Measurements from ENCODE around the gene QRICH1.

DNA sequence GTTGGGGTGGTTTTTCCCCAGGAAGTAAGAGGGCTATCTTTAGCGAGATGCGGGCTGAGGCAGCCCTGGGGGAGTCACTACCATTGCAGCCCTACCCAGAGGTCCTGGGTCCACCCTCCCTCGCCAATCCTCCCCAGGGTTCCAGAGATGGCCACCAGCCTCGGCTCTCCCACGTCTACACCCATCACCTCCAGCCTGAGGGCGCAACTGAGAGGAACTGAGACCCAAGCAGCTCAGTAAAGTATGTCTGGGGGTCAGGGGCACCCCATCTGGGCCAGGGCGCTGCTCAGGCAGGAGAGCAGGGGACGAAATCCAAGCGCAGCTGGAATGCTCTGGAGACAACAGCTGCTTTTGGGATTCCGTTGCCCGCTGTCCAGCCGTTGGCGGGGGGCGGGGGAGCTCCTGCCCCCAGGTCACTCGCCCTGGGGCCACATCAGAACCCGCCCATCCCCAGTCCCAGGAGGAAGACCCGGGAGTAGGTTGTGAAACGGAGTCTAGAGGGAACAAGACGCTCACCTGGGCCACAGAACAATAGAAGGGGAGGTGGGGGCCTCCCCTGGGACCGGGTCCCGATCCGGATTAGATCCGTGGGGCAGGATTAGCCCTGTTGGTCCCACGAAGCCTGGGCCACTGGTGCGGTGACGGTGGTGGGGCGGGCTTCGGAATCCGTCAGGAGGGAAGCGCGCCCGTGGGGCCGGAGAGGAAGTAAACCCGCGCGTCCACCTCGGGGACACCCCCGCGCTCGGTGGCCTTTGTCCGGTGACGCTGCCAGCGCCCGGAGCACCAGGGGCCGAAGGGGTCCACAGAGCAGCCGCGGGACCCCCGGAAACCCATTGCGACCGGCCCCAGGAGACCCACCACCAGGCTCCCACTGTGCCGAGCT, 73.3 kb downstream of the QRICH1 start:
- TF ChIP-seq, protein P1, sequence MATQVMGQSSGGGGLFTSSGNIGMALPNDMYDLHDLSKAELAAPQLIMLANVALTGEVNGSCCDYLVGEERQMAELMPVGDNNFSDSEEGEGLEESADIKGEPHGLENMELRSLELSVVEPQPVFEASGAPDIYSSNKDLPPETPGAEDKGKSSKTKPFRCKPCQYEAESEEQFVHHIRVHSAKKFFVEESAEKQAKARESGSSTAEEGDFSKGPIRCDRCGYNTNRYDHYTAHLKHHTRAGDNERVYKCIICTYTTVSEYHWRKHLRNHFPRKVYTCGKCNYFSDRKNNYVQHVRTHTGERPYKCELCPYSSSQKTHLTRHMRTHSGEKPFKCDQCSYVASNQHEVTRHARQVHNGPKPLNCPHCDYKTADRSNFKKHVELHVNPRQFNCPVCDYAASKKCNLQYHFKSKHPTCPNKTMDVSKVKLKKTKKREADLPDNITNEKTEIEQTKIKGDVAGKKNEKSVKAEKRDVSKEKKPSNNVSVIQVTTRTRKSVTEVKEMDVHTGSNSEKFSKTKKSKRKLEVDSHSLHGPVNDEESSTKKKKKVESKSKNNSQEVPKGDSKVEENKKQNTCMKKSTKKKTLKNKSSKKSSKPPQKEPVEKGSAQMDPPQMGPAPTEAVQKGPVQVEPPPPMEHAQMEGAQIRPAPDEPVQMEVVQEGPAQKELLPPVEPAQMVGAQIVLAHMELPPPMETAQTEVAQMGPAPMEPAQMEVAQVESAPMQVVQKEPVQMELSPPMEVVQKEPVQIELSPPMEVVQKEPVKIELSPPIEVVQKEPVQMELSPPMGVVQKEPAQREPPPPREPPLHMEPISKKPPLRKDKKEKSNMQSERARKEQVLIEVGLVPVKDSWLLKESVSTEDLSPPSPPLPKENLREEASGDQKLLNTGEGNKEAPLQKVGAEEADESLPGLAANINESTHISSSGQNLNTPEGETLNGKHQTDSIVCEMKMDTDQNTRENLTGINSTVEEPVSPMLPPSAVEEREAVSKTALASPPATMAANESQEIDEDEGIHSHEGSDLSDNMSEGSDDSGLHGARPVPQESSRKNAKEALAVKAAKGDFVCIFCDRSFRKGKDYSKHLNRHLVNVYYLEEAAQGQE (IDR thresholded peaks at IDR 0.05; ENCODE audit: insufficient read depth in 1 of 2, low read depth in 2 of 2, low read length in 2 of 2), result no peak
- TF ChIP-seq POLR2AphosphoS5 (IDR thresholded peaks at IDR 0.05; ENCODE audit: low read depth, low read length) (no peak; the same call in 1 of the 2 replicates), TAF1 (IDR thresholded peaks at IDR 0.05; ENCODE audit: borderline replicate concordance, insufficient read depth, low read length) (no peak), SIN3A (IDR thresholded peaks at IDR 0.05; ENCODE audit: borderline replicate concordance, insufficient read depth, low read length) (no peak), FOXP2 (optimal IDR thresholded peaks at IDR 0.05; ENCODE audit: borderline replicate concordance, extremely low read depth, extremely low read length, insufficient read depth) (no peak)
